ENCODE results near the gene SLC6A13. TPM values are rescaled to one million over a fixed set of nuclear protein-coding genes. Genes with fewer than 3 reads are reported as not detected.

Gene SLC6A13
- total and polyA plus RNA-seq, 2 of the 8 experiments (the other 6 are each of a cell fraction or from before 2014, with no cell fraction given): 0.03 TPM; not detected in 1

- TF ChIP-seq CBX8 (IDR thresholded peaks at IDR 0.05; ENCODE audit: borderline replicate concordance, low read depth, low read length): no peak
- TF ChIP-seq YY1 (IDR thresholded peaks at IDR 0.05; ENCODE audit: low read depth, low read length): 0 out of 2 replicates have a peak, but pooled peaks have one; percentile 31
- no peak for TF ChIP-seq CBX5 (IDR thresholded peaks at IDR 0.05; ENCODE audit: low read depth, low read length)
- TF ChIP-seq CTBP2 (IDR thresholded peaks at IDR 0.05; ENCODE audit: borderline replicate concordance, insufficient read depth, insufficient read length, low read length): peak; percentile 83
- TF ChIP-seq TCF12 (IDR thresholded peaks at IDR 0.05; ENCODE audit: low read depth, low read length): peak; percentile 91
- TF ChIP-seq ATF3 (IDR thresholded peaks at IDR 0.05; ENCODE audit: insufficient read depth, low read depth, low read length): no peak
- TF ChIP-seq TBP (IDR thresholded peaks at IDR 0.05; ENCODE audit: low read depth, low read length): no peak
These were observed 60.4 kb downstream of the SLC6A13 start (continued) for GRCh38 chr12:202081-202731.
